HG03060 (cell line): Measurements from ENCODE around the gene PRSS53.
"Not testable (repeated sequence)": the region's sequence is repeated elsewhere in the genome, so short reads cannot be mapped to it uniquely, and the experiment has no call there.

Experiments
- ATAC-seq: cut with Tn5 transposase; IDR thresholded peaks from one replicate; pipeline ENCODE4 v1.9.1; 2021; ENCODE audit warnings: low read depth, moderate number of reproducible peaks; ENCODE audit not compliant: unreplicated experiment

The PRSS53 gene

GRCh38 chr16:31088459-31089183 is at the start of gene PRSS53:
PRSS53 (minus strand) TSS chr16:31088943; CDS start chr16:31088809, 134 bp downstream.
- no peak for ATAC-seq

GRCh38 chr16:31136822-31137499 is 48.2 kb upstream of the PRSS53 start:
- not testable (repeated sequence) for ATAC-seq

- no peak for ATAC-seq
These were observed 47.5 kb upstream of the PRSS53 start for GRCh38 chr16:31136287-31136662.

GRCh38 chr16:31135535-31136286 is 47.0 kb upstream of the PRSS53 start, which contains the start of gene PRSS8:
PRSS8 (minus strand) TSS chr16:31135727; CDS start chr16:31135498, 229 bp downstream.
- ATAC-seq: no peak

- no peak for ATAC-seq
These were observed 46.1 kb upstream of the PRSS53 start for GRCh38 chr16:31134625-31135534.

GRCh38 chr16:31134091-31134571 is 45.4 kb upstream of the PRSS53 start:
- no peak for ATAC-seq

- no peak for ATAC-seq
These were observed 44.3 kb upstream of the PRSS53 start for GRCh38 chr16:31133046-31133501.

- no peak for ATAC-seq
These were observed 43.7 kb upstream of the PRSS53 start for GRCh38 chr16:31132303-31132979.

GRCh38 chr16:31131841-31132271 is 43.1 kb upstream of the PRSS53 start:
- no peak for ATAC-seq

GRCh38 chr16:31131416-31131815 is 42.7 kb upstream of the PRSS53 start:
- ATAC-seq: no peak

- ATAC-seq: no peak
These were observed 42.2 kb upstream of the PRSS53 start for GRCh38 chr16:31130899-31131298.

GRCh38 chr16:31130336-31130891 is 41.7 kb upstream of the PRSS53 start:
- no peak for ATAC-seq

GRCh38 chr16:31129568-31130335 is 41.0 kb upstream of the PRSS53 start:
- ATAC-seq: no peak

- no peak for ATAC-seq
These were observed 40.2 kb upstream of the PRSS53 start for GRCh38 chr16:31128711-31129567.

- no peak for ATAC-seq
These were observed 38.4 kb upstream of the PRSS53 start for GRCh38 chr16:31127182-31127581.

- ATAC-seq: no peak
These were observed 37.1 kb upstream of the PRSS53 start for GRCh38 chr16:31125844-31126243.

- no peak for ATAC-seq
These were observed 31.4 kb upstream of the PRSS53 start for GRCh38 chr16:31120129-31120528.
